GM18870 (cell line): ENCODE measurements around the gene HLA-F.

Experiments
- ATAC-seq: cut with Tn5 transposase; IDR thresholded peaks from one replicate; pipeline ENCODE4 v1.9.1; 2021; ENCODE audit warnings: moderate library complexity; ENCODE audit not compliant: unreplicated experiment

HLA-F gene

DNA sequence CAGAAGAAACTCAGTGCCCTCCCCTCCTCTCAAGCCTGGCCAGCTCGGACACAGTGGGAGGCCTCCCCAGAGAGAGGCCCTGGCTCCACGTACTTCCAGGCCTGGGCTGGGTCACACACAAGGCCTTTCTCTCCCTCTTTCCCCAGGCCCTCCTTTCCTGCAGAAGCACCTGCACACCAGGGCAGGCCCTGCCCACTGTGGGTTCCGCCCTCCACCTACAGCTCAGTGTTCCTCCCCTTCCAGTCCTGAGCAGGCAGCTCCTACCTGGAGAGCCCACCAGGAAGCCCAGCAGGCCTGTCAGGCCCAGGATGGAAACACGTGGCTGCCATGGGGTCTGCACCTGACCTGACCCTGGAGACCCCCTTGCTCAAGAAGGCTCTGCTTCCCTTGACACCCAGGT, 18.9 kb downstream of the HLA-F start:
- ATAC-seq = no peak

DNA sequence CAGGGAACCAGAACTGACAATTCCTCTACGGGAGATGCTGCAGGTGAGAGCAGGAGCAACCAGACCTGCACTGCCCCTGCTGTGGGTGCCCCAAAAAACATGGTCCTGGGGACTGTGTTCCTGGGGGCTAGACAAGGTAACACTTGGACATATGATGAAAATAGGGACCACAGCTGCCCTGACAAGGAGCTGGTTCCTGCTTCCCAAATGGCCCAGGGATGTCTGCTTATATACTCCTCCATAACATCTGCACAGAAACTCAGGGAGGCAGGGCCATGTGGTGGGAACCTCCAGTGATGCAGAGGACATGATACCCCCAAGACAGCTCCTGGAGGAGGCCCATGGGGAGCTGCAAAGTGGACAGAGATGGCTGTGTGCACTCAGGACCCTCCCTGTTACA, 19.8 kb downstream of the HLA-F start:
- ATAC-seq = no peak

DNA sequence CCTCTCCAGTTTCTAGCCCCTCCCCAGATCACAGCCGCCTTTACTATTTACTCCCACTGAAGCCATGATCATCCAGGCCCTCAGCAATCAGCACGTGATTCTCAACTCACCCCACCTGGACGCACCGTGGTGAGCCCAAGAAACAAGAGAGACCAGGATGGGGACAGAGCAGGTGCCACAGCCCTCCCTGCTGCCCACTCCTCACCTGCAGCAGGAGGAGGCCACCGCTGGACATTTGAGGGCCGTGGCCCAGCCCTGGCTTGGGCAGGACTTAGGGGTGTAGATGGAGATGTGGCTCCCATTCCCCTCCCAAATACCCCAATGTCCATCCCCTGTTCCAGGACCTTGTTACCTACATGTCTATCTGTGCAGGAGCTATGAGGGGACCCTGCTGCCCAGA, 20.3 kb downstream of the HLA-F start:
- no peak for ATAC-seq

DNA sequence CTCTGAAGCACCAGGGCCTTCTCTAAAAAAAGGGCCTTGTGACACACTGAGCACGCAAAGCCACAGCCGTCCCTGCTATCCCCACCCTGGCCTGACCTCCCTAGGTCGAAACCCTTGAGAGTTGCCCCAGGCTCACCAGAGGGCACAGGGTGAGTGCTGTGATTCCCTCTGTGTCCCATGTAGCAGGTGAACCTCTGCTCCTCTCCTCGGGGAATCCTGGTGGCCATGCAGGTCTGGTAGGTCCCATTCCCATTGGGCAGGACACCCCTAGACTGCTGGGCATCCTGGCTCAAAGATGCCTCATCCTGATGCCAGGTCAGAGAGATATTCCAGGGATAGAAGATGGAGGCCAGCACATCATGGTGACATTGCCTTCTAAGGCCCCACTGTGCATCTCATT, 20.9 kb downstream of the HLA-F start:
- no peak for ATAC-seq

DNA sequence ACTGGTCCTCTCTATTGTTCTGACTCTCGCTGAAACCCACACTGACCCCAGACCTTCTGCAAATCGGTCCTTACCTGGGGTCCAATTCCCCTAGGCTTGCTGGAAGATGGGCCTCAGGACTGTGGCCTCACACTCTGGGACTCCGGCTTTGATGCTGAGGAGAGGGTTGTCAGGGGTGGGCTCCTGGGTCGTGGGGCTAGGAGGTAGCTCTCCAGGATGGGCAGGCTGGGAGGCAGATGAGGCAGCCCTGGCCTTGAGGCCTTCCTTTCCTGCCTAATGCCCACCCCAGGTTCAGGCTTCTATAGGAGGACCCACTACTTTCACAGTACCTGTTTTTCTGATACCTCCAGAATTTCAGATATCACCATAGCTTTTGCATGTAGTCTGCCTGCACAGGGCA, 21.4 kb downstream of the HLA-F start:
- ATAC-seq = no peak

DNA sequence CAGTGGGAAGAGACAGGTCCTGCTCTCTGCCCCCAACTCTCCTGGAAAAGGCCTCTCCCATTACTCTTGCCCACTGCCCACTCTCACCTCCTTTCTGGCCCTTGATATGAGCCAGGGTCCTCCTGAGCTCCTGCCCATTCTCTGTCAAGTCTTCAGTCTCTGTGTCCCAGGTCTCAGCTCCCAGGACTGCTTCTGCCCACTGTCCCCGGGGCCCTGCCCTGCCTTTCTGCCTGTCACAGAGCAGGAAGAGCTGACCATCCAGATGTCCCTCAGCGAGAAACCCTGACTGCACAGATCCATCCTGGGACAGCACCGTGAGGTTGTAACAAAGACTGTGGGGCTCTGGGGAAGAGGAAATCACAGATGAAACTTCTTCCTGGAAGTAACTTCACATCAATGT, 22.2 kb downstream of the HLA-F start:
- no peak for ATAC-seq

DNA sequence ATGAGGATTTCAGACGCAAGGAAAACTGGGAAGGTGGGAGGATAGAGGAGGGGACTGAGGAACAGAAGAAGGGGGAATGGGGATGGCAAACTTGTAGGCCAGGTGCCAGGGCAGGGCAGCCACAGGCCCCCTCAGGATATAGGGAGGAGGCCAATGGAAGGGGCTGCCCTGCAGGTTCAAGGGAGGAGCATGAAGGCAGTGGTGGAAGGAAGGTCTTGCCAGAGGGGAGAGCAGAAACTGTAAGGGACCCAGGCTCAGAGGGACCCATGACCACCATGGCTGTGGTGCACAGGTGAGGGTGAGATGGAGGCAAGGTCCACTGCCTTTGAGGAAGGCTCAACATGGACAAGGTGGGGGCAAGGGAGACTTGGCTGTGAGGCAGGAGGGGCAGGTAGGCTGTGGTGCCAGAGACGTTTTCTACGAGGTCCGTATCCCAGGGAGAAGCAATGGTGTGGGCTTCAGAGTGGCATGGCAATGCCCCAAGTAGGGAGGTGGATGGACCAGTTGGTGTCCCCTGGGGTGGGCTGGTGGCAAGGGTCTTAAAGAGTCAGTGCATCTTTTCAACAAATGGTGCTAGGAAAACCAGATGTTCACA, 22.7 kb downstream of the HLA-F start:
- no peak for ATAC-seq

DNA sequence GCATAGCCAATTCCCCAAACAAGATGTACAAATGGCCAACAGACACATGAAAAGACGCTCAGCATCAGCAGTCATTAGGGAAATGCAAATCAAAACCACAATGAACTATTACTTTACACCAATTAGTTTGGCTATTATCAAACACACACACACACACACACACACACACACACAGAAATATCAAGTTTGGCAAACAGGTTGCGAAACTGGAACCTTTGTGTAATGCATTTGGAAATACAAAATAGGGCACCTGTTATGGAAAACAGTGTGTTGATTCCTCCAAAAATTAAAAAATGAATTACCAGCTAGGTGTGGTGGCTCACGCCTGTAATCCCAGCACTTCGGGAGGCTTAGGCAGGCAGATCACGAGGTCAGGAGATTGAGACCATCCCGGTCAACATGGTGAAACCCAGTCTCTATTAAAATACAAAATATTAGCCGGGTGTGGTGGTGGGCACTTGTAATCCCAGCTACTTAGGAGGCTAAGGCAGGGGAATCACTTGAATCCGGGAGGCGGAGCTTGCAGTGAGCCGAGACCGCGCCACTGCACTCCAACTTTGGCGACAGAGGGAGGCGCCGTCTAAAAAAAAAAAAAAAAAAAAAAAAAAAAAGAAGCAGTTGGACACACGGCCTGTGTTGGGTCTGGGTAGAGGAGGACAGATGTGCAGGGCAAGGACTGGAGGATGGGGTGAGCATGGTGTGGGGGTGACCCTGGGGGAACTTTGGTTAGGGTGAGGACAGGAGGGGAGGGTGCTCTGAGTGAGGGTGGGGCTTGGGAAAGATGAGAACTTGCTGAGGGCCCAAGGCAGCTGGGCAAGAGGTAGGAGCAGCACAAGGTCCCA, 23.8 kb downstream of the HLA-F start:
- no peak for ATAC-seq

DNA sequence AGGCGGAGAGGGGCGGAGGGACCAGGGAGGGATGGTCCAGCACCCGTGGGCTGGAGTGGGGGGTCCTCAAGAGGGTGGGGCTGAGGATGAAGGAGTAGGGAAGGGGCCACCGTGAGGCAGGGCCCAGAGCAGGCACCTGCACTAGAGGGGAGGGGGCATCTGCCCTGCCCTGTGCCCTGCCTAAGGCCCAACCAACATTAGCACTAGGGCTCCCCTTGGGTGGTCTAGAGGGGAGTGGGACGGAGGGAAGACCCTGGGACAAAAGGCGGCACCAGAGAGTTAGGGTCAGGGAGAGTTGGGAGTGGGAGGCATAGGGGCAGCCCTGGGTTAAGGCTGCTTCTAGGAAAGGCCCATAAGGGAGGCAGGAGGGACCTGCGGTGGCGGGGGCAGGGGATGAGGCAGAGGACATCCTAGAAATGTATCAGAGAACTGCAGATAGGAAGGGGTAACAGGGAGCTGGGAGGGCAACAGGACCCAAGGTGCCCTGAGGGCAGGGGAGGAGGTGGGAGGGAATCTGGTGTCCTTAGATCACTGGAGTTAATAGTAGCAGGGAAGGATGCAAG, 24.5 kb downstream of the HLA-F start:
- no peak for ATAC-seq

DNA sequence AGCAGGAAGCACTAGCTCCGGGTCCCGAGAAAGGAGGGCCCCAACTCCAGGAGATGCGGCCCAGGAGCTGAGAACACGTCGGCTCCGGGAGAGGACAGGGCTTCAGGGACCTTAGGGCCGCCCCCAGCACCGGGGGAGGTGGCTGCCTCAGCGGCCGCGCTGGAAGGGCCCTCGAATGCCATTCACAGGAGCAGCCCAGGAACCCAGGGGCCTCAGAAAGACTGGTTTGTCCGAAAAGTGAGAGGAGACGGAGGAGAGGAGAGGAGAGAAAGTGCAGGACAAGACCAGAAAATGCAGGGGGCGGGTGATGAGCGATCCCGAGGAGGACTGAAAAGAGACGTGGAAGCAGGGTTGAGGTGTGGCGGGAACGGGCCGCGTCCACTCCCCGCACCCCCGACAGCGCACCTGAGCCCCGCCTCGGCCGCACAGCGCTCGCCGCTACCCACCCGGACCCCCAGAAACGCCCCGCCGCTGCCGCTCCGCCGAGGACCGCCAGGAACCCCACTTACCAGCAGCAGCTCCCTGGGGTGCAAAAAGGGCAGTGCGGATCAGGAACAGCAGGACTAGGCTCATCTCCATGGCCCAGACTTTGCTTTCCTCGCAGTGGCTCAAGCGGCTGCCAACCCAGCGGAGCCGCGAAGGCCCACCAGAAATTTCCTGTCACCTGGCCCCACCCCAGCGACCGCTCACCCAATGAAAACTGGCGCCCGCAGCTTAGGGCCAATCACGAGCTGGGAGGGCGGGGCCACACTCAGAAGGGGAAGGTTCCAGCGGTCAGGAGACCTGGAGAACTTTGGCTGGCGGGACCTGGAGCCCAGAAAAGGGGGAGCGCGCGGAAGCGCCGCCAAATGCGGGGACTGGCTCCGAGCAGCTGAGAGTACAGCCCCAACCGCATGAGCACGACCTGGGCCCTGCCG, 25.4 kb downstream of the HLA-F start:
- peak; percentile 48 for ATAC-seq

DNA sequence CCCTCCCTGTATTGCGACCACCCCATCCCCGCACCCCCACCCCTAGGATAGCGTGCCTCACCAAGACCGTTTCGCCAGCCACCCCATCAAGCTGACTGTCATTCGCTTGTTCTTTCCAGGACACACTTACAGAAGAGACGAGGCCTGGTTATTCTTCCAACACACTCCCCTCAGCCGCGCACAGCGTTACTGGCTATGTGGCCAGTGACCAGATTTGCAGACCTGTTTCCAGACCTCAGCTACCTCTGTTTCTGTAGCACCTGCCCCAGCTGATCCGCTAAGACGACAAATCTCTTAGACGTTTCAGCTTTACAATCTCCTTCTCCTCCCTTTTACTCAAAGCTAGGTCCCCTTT, 26.1 kb downstream of the HLA-F start:
- no peak for ATAC-seq

DNA sequence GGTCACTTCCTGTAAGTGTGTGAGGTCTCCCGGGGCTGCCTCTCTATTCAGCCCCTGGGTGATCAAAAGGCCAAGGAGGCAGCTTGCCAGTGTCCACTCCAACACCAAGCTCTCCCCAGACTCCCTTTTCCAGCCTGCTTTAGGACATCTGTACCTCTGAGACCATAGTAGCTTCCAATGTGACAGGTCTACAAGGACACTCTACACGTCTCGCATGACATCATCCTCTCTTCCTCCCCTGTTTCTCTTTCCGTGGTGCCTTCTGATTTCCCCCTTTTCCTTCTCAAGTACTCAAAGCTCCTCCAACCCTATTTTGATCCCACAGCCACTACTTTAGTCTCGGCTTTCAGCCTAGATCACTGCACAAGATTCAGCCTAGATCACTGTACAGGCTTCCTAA, 26.4 kb downstream of the HLA-F start:
- no peak for ATAC-seq

DNA sequence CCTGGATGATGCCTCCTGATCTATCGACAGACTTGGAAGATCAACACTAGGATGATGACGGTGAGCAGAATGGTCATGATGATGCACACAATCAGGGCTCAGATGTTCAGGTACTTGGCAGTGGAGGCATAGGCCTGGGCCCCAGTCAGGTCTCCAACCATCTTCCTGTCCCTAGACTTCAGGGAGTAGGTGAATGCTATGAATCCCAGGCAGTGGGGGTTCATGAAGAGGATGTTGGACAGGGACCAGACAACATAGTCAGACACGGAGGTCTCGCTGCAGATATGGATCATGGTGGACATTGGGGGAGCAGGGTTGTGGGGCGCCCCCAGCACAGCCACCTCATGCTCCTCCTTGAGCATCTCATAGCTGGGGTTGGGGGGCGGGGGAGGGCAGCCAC, 27.5 kb downstream of the HLA-F start:
- ATAC-seq = no peak

DNA sequence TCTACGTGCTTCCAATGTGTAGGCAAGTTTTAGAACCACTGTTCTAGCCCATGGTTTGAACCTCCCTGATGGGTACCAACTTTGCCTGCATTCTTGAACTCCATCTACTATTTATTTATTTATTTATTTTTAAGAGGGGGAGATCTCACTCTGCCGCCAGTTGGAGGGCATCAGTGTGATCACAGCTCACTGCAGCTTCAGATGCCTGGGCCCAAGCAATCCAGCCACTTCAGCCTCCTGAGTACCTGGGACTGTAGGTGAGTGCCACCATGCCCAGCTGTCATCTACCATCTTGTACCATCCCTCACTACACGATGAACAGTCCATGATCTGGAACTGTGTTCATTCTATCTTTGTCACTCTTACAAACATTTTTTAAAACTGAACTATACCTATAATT, 28.2 kb downstream of the HLA-F start:
- ATAC-seq = no peak

DNA sequence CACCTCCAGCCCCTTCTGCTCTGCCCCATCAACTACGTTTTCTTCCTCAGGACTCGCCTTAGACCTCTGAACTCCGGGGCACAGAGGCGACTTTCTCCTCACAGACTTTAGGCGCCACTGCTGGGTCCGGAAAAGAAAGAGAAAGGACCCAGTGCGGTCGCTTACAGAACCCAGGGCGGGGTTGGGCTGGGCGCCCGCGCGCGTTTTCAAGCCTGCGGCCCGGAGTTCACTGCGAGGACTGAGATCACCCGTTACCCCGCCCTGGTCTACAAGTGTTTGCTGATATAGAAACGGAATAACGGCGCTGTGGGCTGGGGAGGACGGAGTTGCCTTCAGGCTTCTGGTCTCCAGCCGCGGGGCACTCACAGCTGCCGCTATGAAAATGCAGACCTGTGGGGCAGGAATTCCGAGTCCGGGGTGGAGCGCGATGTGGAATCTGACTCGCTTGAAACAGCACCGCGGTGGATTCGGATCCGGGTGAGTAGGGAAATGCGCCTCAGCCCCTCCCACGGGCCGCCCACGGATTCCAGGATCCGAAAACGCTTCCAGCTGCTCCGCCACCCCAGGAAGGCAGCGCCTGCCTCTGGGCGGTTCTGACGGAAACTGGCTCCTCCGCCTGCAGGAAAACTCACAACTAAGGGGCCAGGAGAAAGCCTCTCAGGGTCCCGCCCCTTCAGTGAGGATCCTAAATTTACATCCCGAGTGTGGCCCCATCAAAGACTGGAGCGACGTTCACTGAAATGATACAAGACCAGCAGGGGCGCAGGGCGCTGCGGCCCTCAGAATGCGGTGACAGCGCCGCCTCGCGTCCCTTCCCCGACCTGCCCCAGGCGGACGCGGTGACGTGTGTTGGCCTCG, 29.4 kb downstream of the HLA-F start:
- no peak for ATAC-seq

DNA sequence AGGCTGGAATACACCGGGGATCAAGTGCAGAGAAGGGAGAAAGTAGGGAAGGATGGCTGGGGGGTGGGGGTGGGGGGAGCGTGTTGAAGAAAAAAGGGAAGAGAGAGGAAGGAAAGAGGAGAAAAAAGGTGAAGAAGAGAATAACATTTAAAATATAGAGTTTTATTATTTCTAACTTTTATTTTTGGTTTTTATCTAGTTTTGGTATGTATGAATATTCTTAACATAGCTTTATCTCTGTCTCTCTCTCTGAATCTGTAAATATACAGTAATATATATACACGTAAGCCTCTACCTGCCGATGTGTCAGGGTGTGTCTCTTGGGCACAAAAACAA, 30.0 kb downstream of the HLA-F start:
- ATAC-seq = no peak

DNA sequence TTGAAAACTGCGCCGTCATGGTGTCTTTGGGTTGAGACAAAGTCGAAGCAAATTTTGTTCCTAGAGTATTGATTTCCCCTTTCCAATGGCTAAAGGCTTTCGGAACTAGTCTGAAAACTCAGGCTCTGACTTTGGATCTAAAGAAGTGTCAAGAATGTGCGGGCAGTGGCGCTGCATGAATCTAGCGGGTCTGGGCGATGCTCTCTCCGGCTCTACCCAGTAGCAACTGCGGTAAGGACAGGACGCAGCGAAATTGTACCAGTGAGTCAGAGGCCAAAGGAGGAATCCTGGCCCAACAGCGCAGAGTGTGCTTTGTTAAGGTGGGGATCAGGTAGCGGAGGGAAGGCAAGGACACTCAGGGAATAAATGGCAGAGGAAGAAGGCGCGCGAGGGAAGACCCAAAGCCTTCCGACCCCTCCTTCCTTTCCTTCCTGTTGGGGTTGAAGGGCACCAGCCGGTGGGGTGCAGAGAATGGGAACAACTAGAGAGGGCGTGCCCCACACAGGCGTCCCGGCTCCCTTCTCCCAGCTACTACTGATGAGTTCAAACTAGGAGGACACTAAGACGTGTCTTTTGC, 32.1 kb downstream of the HLA-F start:
- ATAC-seq = no peak

DNA sequence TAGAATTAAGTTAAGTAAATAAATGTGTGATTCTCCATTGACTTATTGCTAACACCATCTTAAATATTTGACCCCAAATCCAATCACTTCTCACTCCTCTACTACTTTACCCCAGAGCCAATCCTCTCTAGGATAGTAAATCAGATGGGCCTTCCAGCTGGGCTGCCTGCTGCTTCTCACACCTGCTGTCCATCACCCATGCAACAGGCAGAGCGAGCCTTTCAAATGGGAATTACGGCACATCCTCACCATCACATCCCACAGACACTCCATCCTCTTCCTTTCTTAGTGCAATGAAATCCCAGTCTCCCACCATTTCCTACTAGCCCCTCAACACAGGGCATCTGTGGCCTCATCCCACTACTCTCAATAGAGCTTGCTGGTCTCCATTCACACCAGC, 34.0 kb downstream of the HLA-F start:
- no peak for ATAC-seq

DNA sequence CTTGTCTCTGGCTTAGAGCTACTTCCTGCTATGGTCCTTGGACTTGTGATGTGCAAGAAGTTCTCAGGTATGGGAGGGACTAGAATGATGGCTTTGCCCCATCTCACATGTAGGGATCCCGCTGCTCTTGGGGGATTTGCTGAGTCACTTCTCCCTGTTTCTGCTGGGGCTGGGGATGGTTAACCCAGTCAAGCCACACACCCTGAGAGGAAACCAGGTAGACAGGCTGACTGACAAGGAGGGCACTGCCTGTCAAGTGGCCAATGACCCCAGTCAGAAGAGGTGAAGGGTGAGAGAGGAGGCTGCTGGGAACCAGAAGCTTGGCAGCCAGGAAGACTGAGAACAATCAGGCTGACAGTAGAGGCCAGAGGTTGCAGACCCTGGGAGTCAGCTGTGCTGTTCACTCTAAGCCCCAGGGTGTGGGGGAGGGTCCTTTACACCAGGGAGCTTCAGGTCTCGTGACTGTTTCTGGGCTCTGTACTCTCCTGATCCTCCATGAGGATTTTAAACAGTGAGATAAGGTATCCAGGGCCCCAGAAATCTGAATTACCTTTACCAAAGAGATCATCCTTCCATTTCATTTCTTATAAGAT, 34.6 kb downstream of the HLA-F start:
- ATAC-seq = no peak

DNA sequence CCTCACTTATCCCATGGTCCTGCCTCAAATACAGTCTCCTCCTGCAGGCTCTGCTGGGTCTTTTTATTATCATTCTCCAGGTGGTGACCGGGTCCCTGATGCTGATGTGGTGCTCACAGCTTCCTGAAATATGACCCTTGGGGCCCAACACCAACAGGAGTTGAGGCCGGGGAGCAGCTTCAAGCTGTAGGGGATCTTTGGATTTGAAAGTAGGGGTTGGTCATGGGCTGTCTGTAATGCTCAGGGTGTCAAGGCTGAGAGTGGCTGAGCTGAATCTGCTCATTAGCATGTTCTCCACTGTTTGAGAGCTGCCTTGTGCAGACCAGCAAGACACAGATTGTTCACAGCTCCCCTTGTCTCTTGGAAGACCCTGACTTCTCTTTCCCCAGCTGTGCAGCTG, 35.5 kb downstream of the HLA-F start:
- ATAC-seq = no peak
